Motor neuron (in vitro differentiated cells): Measurements from ENCODE around the gene HOXA1. TPM values are rescaled to one million over a fixed set of nuclear protein-coding genes. Genes with fewer than 3 reads are reported as not detected.
A peak's percentile ranks its signal among the peaks of the same experiment; 100 is the strongest.
"Not testable (repeated sequence)": the region's sequence is repeated elsewhere in the genome, so short reads cannot be mapped to it uniquely, and the experiment has no call there.

Source experiments
- ATAC-seq, 8 experiments: fragments of 200-7000 bp; cut with Tn5 transposase; replicated peaks in 6 of 8; 2 replicates each; pipeline ENCODE4 v1.8.0; 2021; ENCODE audit warnings: mild to moderate bottlenecking in 8 of 8, moderate library complexity in 8 of 8
- H3K27ac ChIP-seq, 2 donors: fragments of 250-450 bp; sonication (Bioruptor Pico); 2 replicates each; pipeline ENCODE4 v1.9.0; 2021; ENCODE audit warnings: antibody characterized with exemption in 2 of 2, mild to moderate bottlenecking in 2 of 2, moderate library complexity in 1 of 2
- H3K4me1 ChIP-seq, 2 donors: fragments of 250-450 bp; sonication (Bioruptor Pico); replicated peaks in 1 of 2; 2 replicates each; pipeline ENCODE4 v1.6.1; 2021; ENCODE audit warnings: antibody characterized with exemption in 2 of 2, mild to moderate bottlenecking in 2 of 2, moderate library complexity in 1 of 2
- H3K4me3 ChIP-seq, 5 donors: fragments of 250-450 bp; sonication (Bioruptor Pico); 2 replicates each; pipeline ENCODE4 v1.9.0; 2021; ENCODE audit warnings: antibody characterized with exemption in 5 of 5, mild to moderate bottlenecking in 5 of 5, moderate library complexity in 4 of 5
- WGBS, 10 experiments: fragments of 450-650 bp; shearing (Covaris generic); methylation state at CpG; one replicate each; pipeline ENCODE4 v1.0.0; 2022; 5-methylcytosine and 5-hydroxymethylcytosine counted together
- in situ Hi-C, 9 experiments: fragments of 400-800 bp; cut with MboI; loops; one replicate each; pipeline ENCODE4 v1.15.0; 2021; ENCODE audit warnings: low sequenced_read_pairs in 9 of 9, low pct_unique_long_range_greater_than_20kb in 2 of 9; ENCODE audit not compliant: unreplicated experiment in 9 of 9
- total RNA-seq, 8 experiments: library from RNA; unstranded; fragments of 300-600 nt; gene quantifications; 2 replicates each; pipeline versions ENCODE4 v1.2.3 to v1.2.4, GENCODE V29; 2022

HOXA1 gene
- total RNA-seq, 8 experiments from 2014 or later = 2.7 to 44.5 (median 14.4) TPM

- Histone ChIP-seq H3K27ac (no peak overlapping the region), H3K4me3 (no peak overlapping the region), H3K4me1 (peaks cover 3 to 5% of the 10 kb centered on the region in 2 donors)
- in situ Hi-C loops = no loop called here
- no peak for ATAC-seq
- 66 to 100% (median 95%) methylated on average over 1 to 4 of the region's 4 CpGs; no CpG with 5 or more reads in 3 of the 10 experiments for WGBS, 10 experiments
Observed at GRCh38 chr7:27062946-27063345, 32.9 kb downstream of the HOXA1 start.

DNA sequence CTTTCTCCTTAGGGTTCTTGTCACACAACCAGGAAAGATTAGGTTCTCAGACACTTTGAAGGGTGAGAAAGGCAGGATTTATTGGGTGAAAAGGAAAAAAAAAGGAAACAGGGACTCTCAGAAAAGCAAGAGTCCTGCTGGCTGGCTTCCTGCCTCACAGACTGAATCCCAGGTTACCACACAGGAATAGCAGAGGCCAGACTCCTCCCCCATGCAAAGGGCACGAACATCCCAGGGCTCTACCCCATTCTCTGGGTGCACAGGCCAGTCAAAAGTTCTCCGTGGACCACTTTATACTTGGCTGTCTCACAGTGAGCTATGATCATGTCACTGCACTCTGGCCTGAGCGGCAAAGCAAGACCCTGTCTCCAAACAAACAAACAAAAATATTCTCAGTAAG, 42.6 kb downstream of the HOXA1 start:
- ATAC-seq = peak in 4 of 8 experiments; percentile 26 to 38 (median 30)
- no peak overlapping the region for H3K27ac ChIP-seq
- WGBS, 10 experiments = 33 to 100% (median 40%) methylated on average over 1 to 3 of the region's 3 CpGs; no CpG with 5 or more reads in 2 of the 10 experiments
- in situ Hi-C loops = no loop called here
- H3K4me1 ChIP-seq = peaks cover 8 to 9% of the 10 kb centered on the region in 2 donors
- H3K4me3 ChIP-seq = no peak overlapping the region

DNA sequence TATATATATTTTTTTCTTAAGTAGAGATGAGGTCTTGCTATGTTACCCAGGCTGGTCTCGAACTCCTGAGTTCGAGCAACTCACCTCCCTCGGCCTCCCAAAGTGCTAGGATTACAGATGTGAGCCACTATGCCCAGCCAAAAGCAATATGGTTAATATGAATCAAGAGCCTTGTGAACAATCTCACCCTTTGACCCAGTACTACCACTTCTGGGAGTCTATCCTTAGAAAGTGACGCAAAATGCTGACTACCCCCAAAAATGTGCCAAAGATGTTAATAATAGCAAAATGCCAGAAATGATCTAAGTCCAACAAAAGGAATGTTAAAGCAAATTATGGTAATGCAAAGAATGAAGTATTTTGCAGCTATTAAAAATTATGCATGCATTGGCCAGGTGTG, 44.3 kb downstream of the HOXA1 start:
- Histone ChIP-seq H3K4me1 (peaks cover 8 to 9% of the 10 kb centered on the region in 2 donors), H3K27ac (no peak overlapping the region), H3K4me3 (no peak overlapping the region)
- in situ Hi-C loops = no loop called here
- 61 to 100% (median 93%) methylated on average over 1 to 4 of the region's 4 CpGs; no CpG with 5 or more reads in 2 of the 10 experiments for WGBS, 10 experiments
- ATAC-seq = no peak

- Histone ChIP-seq H3K4me3 (no peak overlapping the region), H3K4me1 (peaks cover 7 to 8% of the 10 kb centered on the region in 2 donors), H3K27ac (no peak overlapping the region)
- 83 to 100% (median 98%) methylated on average over 1 to 8 of the region's 10 CpGs; no CpG with 5 or more reads in 5 of the 10 experiments for WGBS, 10 experiments
- in situ Hi-C loops = no loop called here
- no peak for ATAC-seq
Observed at GRCh38 chr7:27048438-27048837, 47.4 kb downstream of the HOXA1 start.

DNA sequence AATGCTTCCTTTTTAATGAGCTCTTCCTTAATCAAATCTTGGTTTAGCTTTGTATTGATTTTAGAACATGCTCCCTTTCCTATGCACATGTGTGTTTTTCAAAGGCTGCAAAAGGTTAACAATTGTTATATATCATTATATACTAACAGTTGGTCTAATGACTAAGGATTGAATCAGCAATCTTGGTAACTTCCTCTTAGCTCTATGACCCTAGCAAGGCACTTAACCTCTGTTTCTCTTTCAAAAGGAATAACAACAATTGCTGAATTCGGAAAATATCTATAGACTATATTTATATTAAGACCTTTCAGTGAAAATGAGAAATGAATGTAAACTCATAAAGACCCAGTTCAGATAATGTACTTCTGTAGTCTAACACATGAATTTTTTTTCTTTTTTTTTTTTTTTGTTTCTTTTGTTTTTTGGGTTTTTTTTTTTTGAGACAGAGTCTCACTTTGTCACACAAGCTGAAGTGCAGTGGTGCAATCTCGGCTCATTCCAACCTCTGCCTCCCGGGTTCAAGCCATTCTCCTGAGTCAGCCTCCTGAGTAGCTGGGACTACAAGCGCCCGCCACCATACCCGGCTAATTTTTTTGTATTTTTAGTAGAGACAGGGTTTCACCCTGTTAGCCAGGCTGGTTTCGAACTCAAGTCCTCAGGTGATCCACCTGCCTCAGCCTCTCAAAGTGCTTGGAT, 48.8 kb downstream of the HOXA1 start:
- Histone ChIP-seq H3K4me1 (no peaks in the 10 kb centered on the region), H3K27ac (no peak overlapping the region), H3K4me3 (no peak overlapping the region)
- in situ Hi-C loops = no loop called here
- ATAC-seq = no peak
- WGBS, 10 experiments = 15 to 88% (median 69%) methylated on average over 2 to 7 of the region's 7 CpGs

- 80% methylated on average over 1 of the region's 4 CpGs; no CpG with 5 or more reads in 9 of the 10 experiments for WGBS, 10 experiments
- H3K4me1 ChIP-seq, H3K4me3 ChIP-seq, H3K27ac ChIP-seq, in situ Hi-C loops, ATAC-seq: not testable (repeated sequence)
Observed at GRCh38 chr7:27045972-27046371, 49.8 kb downstream of the HOXA1 start.

GRCh38 chr7:27045066-27045465, 50.7 kb downstream of the HOXA1 start:
- no CpG with 5 or more reads among the region's 28 CpGs for WGBS, 10 experiments
- H3K4me1 ChIP-seq, H3K27ac ChIP-seq, ATAC-seq, H3K4me3 ChIP-seq, in situ Hi-C loops: not testable (repeated sequence)

Other genes starting within 250 kb of the HOXA1 start
- gene SKAP2, start 231.4 kb downstream of the HOXA1 start, total RNA-seq = 10 to 100 TPM; 34.0 to 91.7 (median 49.4) TPM
- 10 to 100 TPM in 4 of 8 experiments, 1 to 10 TPM in 3, under 1 TPM in 1; 0.31 to 23.0 (median 10.9) TPM for gene HOXA2, start 6.7 kb upstream of the HOXA1 start, total RNA-seq
- 10 to 100 TPM in 6 of 8 experiments, 1 to 10 TPM in 2; 1.1 to 31.6 (median 15.0) TPM for gene HOXA4, start 34.8 kb upstream of the HOXA1 start, total RNA-seq
- gene HOXA5, start 47.7 kb upstream of the HOXA1 start, total RNA-seq = 100 to 1,000 TPM in 2 of 8 experiments, 10 to 100 TPM in 5, 1 to 10 TPM in 1; 10.0 to 121 (median 73.0) TPM
- 10 to 100 TPM in 6 of 8 experiments, 1 to 10 TPM in 2; 4.4 to 52.8 (median 23.7) TPM for gene HOXA6, start 51.8 kb upstream of the HOXA1 start, total RNA-seq
- gene HOXA3, start 56.6 kb upstream of the HOXA1 start, total RNA-seq = 10 to 100 TPM in 6 of 8 experiments, 1 to 10 TPM in 2; 1.4 to 38.6 (median 18.7) TPM
- 10 to 100 TPM in 5 of 8 experiments, 1 to 10 TPM in 3; 4.2 to 20.0 (median 12.2) TPM for gene HOXA7, start 60.7 kb upstream of the HOXA1 start, total RNA-seq
- 10 to 100 TPM in 3 of 8 experiments, 1 to 10 TPM in 5; 1.3 to 95.2 (median 2.5) TPM for gene HOXA9, start 69.5 kb upstream of the HOXA1 start, total RNA-seq
- 10 to 100 TPM in 3 of 8 experiments, 1 to 10 TPM in 2, under 1 TPM in 2, not detected in 1; 0.05 to 57.7 (median 2.6) TPM for gene HOXA10, start 78.3 kb upstream of the HOXA1 start, total RNA-seq
- gene HOXA11, start 89.2 kb upstream of the HOXA1 start, total RNA-seq = 1 to 10 TPM in 3 of 8 experiments, under 1 TPM in 4, not detected in 1; 0.05 to 5.7 (median 0.43) TPM
- 1 to 10 TPM in 1 of 8 experiments, under 1 TPM in 4, not detected in 3; 0.09 to 2.4 (median 0.18) TPM for gene HOXA13, start 104.1 kb upstream of the HOXA1 start, total RNA-seq
- gene EVX1, start 146.8 kb upstream of the HOXA1 start, total RNA-seq = under 1 TPM in 6 of 8 experiments, not detected in 2; 0.05 to 0.85 (median 0.21) TPM